Astrocyte (in vitro differentiated cells and primary cell): ENCODE results near the gene PTGER4.

Experiments used
- EZH2 ChIP-seq: IDR thresholded peaks from 2 replicates; pipeline ENCODE4 v1.6.1; 2012; ENCODE audit warnings: mild to moderate bottlenecking, low read length, inconsistent platforms; ENCODE audit not compliant: insufficient read depth
- TF ChIP-seq, protein P1 (sequence below): IDR thresholded peaks from 2 replicates; pipeline ENCODE4 v1.5.1; 2011; ENCODE audit warnings: low read depth, mild to moderate bottlenecking, inconsistent platforms, low read length, moderate library complexity; ENCODE audit not compliant: insufficient read depth

DNA sequence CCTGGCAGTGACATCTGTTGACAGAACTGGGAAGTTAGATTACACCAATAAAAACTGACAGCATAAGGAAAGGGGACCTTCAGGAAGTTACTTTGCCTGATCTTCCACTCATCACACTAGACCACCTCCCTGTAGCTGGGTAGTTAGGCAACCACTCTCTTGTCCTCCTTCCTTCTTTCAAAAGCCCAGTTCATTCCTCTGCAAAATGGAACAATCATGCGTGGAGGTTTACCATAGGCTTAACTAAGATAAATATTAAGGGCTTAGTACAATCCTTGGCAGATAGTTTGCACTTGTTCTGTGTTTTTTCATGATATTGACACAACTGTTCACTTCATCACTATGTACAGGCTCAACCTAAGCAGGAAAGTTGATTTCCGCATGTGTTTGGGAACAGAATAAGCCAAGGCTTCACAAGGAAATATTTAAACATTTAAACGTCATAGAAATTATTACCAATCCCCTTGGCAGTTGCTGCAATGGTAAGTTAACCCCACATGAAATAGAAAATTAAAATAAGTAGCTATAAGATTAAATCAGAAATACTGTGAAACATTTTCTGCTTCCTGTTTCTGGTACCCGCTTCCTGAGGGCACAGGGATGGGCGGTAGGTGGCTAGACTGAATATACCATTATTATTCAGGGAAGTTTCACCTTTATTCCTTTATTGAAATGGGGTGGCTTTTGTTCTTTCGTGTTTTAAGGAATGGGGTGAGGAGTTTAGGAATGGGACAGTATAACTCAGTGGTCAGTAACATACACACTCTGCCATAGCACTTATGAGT, 9.9 kb upstream of the PTGER4 start:
- TF ChIP-seq, protein P1, sequence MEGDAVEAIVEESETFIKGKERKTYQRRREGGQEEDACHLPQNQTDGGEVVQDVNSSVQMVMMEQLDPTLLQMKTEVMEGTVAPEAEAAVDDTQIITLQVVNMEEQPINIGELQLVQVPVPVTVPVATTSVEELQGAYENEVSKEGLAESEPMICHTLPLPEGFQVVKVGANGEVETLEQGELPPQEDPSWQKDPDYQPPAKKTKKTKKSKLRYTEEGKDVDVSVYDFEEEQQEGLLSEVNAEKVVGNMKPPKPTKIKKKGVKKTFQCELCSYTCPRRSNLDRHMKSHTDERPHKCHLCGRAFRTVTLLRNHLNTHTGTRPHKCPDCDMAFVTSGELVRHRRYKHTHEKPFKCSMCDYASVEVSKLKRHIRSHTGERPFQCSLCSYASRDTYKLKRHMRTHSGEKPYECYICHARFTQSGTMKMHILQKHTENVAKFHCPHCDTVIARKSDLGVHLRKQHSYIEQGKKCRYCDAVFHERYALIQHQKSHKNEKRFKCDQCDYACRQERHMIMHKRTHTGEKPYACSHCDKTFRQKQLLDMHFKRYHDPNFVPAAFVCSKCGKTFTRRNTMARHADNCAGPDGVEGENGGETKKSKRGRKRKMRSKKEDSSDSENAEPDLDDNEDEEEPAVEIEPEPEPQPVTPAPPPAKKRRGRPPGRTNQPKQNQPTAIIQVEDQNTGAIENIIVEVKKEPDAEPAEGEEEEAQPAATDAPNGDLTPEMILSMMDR = no peak
- no peak for TF ChIP-seq EZH2
